Thymus (tissue), 14 donors: ENCODE measurements around the gene FILIP1. TPM values are rescaled to one million over a fixed set of nuclear protein-coding genes. Genes with fewer than 3 reads are reported as not detected.

Experiments used
- DNase-seq, 9 donors: peaks; one replicate each; pipeline ENCODE4 v3.0.0-alpha.2; 2013; ENCODE audit warnings: low spot score in 9 of 9, low read depth in 6 of 9, missing footprints in 1 of 9
- H3K27ac ChIP-seq, 2 donors: one replicate each; pipeline ENCODE4 v1.5.1; 2013; ENCODE audit warnings: control low read depth in 1 of 2, low read depth in 1 of 2, low read length in 1 of 2, mild to moderate bottlenecking in 1 of 2, moderate library complexity in 1 of 2
- H3K27me3 ChIP-seq, 2 donors: one replicate each; pipeline ENCODE4 v1.5.1; 2013; ENCODE audit warnings: low read length in 1 of 2; ENCODE audit not compliant: control insufficient read depth in 2 of 2, insufficient read depth in 1 of 2
- H3K36me3 ChIP-seq, 2 donors: one replicate each; pipeline ENCODE4 v1.5.1; 2013; ENCODE audit warnings: low read length in 1 of 2, mild to moderate bottlenecking in 1 of 2, moderate library complexity in 1 of 2; ENCODE audit not compliant: control insufficient read depth in 2 of 2, insufficient read depth in 2 of 2
- H3K4me1 ChIP-seq, 2 donors: one replicate each; pipeline ENCODE4 v1.5.1; 2013; ENCODE audit warnings: low read length in 2 of 2; ENCODE audit not compliant: control insufficient read depth in 2 of 2, insufficient read depth in 2 of 2
- H3K4me3 ChIP-seq, 2 donors: one replicate each; pipeline ENCODE4 v1.5.1; 2013; ENCODE audit warnings: low read length in 2 of 2, control low read depth in 1 of 2, mild to moderate bottlenecking in 1 of 2
- H3K9me3 ChIP-seq, 2 donors: one replicate each; pipeline ENCODE4 v1.5.1; 2013; ENCODE audit warnings: low read length in 1 of 2, mild to moderate bottlenecking in 1 of 2; ENCODE audit not compliant: control insufficient read depth in 2 of 2, insufficient read depth in 1 of 2
- WGBS: extraction: QIAGEN DNeasy Blood & Tissue Kit; methylation state at CpG from one replicate; pipeline ENCODE4 v1.1.7; 2013; 5-methylcytosine and 5-hydroxymethylcytosine counted together
- long read RNA-seq, 10 donors: transcript quantifications; one replicate each; lab custom pipeline, GENCODE V29; 2026
- polyA plus RNA-seq: library from polyadenylated mRNA; stranded (reverse); fragments of 200-250 nt; gene quantifications from one replicate; pipeline ENCODE4 v1.2.3, GENCODE V29; 2013
- total RNA-seq: library from RNA; stranded (reverse); fragments of 120-200 nt; gene quantifications from one replicate; pipeline ENCODE4 v1.2.4, GENCODE V29; 2013
- donor health status: healthy.

The FILIP1 gene, protein sequence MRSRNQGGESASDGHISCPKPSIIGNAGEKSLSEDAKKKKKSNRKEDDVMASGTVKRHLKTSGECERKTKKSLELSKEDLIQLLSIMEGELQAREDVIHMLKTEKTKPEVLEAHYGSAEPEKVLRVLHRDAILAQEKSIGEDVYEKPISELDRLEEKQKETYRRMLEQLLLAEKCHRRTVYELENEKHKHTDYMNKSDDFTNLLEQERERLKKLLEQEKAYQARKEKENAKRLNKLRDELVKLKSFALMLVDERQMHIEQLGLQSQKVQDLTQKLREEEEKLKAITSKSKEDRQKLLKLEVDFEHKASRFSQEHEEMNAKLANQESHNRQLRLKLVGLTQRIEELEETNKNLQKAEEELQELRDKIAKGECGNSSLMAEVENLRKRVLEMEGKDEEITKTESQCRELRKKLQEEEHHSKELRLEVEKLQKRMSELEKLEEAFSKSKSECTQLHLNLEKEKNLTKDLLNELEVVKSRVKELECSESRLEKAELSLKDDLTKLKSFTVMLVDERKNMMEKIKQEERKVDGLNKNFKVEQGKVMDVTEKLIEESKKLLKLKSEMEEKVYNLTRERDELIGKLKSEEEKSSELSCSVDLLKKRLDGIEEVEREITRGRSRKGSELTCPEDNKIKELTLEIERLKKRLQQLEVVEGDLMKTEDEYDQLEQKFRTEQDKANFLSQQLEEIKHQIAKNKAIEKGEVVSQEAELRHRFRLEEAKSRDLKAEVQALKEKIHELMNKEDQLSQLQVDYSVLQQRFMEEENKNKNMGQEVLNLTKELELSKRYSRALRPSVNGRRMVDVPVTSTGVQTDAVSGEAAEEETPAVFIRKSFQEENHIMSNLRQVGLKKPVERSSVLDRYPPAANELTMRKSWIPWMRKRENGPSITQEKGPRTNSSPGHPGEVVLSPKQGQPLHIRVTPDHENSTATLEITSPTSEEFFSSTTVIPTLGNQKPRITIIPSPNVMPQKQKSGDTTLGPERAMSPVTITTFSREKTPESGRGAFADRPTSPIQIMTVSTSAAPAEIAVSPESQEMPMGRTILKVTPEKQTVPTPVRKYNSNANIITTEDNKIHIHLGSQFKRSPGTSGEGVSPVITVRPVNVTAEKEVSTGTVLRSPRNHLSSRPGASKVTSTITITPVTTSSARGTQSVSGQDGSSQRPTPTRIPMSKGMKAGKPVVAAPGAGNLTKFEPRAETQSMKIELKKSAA (N-terminal part only)
- total RNA-seq: 1.9 TPM
- 1.8 TPM for polyA plus RNA-seq
- long read RNA-seq, donor 1: 0 reads
- long read RNA-seq, donor 2: 0 reads
- long read RNA-seq, donor 3: 0 reads
- long read RNA-seq, donor 4: 0 reads
- long read RNA-seq, donor 5: 0 reads
- long read RNA-seq, donor 6: 0 reads
- long read RNA-seq, donor 7: 0 reads
- long read RNA-seq, donor 8: 0 reads
- long read RNA-seq, donor 9: 0 reads
- long read RNA-seq, donor 10: 0 reads

DNA sequence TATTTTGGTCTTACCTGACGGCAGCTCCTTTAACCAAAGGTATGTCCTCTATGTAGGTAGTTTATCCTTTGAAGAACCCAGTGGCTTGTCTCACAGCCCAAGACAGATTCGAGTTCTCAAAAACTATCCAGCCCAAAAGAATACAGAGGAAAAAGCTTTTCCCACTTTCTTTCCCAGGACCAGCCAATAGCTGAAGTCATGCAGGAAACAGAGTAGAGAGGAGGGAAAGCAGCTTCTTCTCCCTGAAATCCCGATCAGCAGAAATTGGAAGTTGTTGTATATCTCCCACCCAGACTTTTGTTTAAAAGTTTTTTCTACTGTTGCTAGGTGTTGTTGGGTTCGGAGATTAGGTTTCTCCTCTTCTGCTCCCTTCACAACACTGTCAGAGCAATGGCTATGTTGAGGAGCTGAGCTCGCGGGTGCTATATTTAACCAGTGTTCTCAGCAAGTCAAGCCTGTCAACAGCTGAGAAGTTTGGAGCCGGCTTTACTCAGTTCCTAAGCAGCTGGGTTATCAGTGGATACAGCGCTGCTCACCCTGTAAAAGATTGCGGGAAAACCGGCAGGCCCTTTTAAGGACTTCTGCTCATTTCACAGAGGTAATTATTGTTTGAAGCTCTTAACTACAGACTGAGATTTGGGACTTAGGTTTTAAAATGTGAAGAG lies at the start of gene FILIP1:
TSS of gene FILIP1 (minus strand) at position 401 of the 665 bp plus-strand sequence. CDS start 78,828 bp downstream, outside the sequence.
- 46% methylated on average over 10 of the region's 10 CpGs for WGBS
- H3K27ac ChIP-seq: peak within 1 kb of the TSS in 1 of 2 donors; percentile 75
- DNase-seq: no peak
- no peaks in the 10 kb centered on the region for H3K4me1 ChIP-seq
- no peaks in the 10 kb centered on the region for H3K9me3 ChIP-seq
- peak within 1 kb of the TSS in 1 of 2 donors; percentile 2 for H3K4me3 ChIP-seq
- peaks cover 0 to 9% of the 10 kb centered on the region in 2 donors for H3K27me3 ChIP-seq
- H3K36me3 ChIP-seq: no peaks in the 10 kb centered on the region

DNA sequence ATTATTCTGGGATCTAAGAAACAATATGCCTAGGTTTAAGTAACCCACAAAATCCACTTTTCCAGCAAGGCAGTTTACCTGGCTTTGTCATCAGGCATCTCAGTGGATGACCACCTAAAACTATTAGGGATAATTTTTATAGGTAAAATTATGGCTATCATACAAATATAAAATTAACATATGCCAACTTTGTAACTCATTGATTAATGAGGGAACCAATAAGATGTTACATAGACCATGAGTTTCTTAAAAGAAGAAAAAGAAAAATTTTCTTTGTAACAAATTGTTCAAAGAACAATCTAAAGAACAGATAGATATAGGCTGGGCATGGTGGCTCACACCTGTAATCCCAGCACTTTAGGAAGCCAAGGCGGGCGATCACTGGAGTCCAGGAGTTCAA lies 49.7 kb upstream of the FILIP1 start:
- WGBS: 97% methylated on average over 2 of the region's 2 CpGs
- H3K4me3 ChIP-seq: no peak overlapping the region
- no peaks in the 10 kb centered on the region for H3K4me1 ChIP-seq
- no peak for DNase-seq
- H3K27me3 ChIP-seq: no peaks in the 10 kb centered on the region
- no peak overlapping the region for H3K27ac ChIP-seq
- H3K9me3 ChIP-seq: no peaks in the 10 kb centered on the region
- no peaks in the 10 kb centered on the region for H3K36me3 ChIP-seq

DNA sequence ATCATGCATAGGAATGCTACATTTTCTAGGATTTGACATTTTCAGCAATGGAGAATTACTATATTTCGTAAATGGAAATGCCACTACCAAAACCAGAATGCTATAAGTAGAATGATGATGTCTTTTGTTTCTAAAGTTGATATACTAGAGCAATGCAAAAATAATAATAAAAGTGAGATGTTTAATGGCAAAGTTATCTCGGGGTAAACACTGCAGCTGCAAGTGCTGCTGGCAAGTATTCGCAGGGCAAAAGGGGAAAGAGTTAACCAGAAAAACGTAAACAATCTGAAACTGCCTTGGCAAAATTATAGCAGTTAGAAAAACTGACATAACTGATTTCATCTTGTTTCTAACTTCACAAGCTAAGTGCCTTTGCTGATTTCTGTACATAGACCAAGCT lies 45.5 kb upstream of the FILIP1 start:
- Histone ChIP-seq H3K36me3 (no peaks in the 10 kb centered on the region), H3K4me3 (no peak overlapping the region), H3K4me1 (no peaks in the 10 kb centered on the region), H3K27ac (no peak overlapping the region), H3K9me3 (no peaks in the 10 kb centered on the region), H3K27me3 (no peaks in the 10 kb centered on the region)
- 89% methylated on average over 4 of the region's 4 CpGs for WGBS
- DNase-seq: no peak

DNA sequence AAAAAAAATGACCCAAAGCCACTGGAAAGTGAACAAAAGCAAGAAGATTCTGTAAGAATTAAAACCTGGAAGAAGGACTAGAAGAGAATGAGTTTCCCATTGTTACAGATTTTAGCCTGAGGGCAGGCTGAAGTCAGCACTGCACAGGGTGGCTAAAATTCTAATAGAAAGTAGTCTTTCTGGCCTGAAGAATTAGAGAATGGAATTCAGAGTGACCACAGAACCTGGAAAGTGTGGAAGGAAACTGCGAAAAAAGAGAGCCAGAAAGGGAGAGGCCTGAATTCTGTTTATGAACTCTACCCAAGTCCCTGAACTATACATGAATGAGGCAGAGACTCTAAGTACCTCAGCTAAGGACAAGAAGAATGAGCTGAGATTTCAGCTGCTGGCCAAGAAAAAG lies 38.9 kb upstream of the FILIP1 start:
- no peak for DNase-seq
- Histone ChIP-seq H3K27me3 (no peaks in the 10 kb centered on the region), H3K9me3 (no peaks in the 10 kb centered on the region), H3K4me3 (no peak overlapping the region), H3K36me3 (no peaks in the 10 kb centered on the region), H3K4me1 (no peaks in the 10 kb centered on the region), H3K27ac (no peak overlapping the region)
- 96% methylated on average over 1 of the region's 1 CpG for WGBS

DNA sequence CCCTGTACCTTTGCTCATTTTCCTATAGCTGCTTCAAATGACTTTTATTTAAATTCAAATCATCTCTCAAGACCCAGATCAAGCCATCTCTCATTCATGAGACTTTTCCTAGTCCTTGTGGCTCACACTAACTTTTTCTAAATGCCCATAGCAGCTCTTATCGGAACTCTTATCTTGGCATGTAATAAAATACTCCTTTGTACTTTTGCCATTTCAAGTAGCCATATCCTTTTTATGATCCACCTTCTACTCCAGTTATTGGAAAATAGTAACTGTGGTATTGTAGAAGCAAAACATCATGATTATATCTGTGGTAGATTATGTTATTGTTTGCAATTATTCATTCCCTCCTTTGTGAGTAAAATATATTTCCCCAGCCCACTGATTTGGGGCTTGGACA lies 37.6 kb upstream of the FILIP1 start:
- H3K36me3 ChIP-seq: no peaks in the 10 kb centered on the region
- no peaks in the 10 kb centered on the region for H3K4me1 ChIP-seq
- no peak overlapping the region for H3K4me3 ChIP-seq
- WGBS: 96% methylated on average over 1 of the region's 1 CpG
- DNase-seq: no peak
- H3K27me3 ChIP-seq: no peaks in the 10 kb centered on the region
- no peak overlapping the region for H3K27ac ChIP-seq
- H3K9me3 ChIP-seq: no peaks in the 10 kb centered on the region

DNA sequence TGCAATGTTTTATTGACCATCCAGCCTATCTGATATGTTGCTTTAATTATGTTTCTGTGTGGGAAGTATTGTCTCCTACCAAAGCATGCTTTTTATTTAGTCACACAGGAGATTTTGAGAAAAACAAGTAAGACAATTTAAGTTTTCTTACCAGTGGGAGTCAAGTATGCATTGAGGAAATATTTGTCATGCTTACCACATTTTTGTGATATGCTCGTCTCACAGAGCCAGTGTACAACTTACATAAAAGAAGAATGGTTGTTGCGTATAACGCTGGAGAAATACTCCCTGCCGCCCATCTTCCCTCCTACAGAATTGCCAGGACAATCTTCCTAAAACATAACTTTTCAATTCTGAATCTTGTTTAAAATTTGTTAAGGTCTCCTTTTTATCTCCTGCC lies 37.1 kb upstream of the FILIP1 start:
- H3K4me1 ChIP-seq: no peaks in the 10 kb centered on the region
- H3K27me3 ChIP-seq: no peaks in the 10 kb centered on the region
- no peak overlapping the region for H3K4me3 ChIP-seq
- WGBS: 95% methylated on average over 4 of the region's 4 CpGs
- no peak overlapping the region for H3K27ac ChIP-seq
- H3K36me3 ChIP-seq: no peaks in the 10 kb centered on the region
- DNase-seq: no peak
- no peaks in the 10 kb centered on the region for H3K9me3 ChIP-seq

DNA sequence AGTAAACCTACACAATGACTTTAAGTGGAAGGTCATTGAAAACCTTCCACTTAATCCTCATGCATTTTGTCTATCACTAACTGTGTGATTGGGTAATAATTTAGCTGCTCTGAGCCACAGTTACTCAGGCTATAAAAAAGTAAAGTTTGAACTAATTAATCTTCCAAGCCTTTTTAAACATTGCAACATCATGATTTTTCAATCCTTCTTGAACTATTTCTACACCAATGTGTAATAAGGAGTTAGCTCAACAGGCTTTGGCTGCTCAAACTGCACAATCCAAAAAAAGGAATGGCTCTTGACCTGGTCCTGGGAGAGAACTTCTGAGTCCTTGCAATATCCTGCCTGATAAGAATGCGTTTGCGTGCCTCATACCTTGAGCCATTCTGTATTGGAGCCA lies 34.8 kb upstream of the FILIP1 start:
- H3K27me3 ChIP-seq: no peaks in the 10 kb centered on the region
- DNase-seq: no peak
- no peak overlapping the region for H3K27ac ChIP-seq
- no peaks in the 10 kb centered on the region for H3K36me3 ChIP-seq
- WGBS: 96% methylated on average over 2 of the region's 2 CpGs
- H3K9me3 ChIP-seq: no peaks in the 10 kb centered on the region
- H3K4me3 ChIP-seq: no peak overlapping the region
- no peaks in the 10 kb centered on the region for H3K4me1 ChIP-seq

DNA sequence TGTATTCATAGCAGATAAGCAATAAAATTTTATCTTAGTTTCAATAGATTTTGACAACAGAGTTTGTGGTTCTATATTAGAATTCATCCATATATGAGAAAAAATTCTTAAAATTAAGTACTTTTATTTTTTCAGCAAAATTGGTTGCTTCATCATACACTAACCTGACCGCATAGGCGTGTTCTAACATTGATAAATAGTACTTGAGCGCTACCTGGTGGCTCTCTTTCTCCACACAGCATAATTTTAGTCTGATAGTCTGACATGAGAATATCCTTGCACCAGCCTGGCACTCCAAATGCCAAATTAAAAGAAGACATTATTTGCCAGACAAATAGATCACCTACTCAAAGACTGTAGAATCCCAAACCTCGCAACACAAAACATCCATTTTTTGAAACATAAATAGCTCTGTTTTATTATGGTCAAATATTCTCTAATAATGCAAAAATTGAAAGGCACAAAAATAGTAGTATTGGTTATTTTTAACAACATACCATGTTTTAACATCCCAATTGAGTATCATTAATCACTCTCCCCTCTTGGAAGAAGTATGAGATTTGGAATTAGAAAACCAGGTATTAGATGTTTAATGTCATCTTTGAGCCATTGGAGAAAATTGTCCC lies 33.0 kb upstream of the FILIP1 start:
- Histone ChIP-seq H3K27me3 (no peaks in the 10 kb centered on the region), H3K9me3 (no peaks in the 10 kb centered on the region), H3K27ac (no peak overlapping the region), H3K36me3 (no peaks in the 10 kb centered on the region), H3K4me3 (no peak overlapping the region), H3K4me1 (no peaks in the 10 kb centered on the region)
- DNase-seq: peak; percentile 0 to 53 (median 7)
- WGBS: 22% methylated on average over 4 of the region's 4 CpGs
